ENCODE data around the gene TRIM24.
"Not testable (repeated sequence)": the region's sequence is repeated elsewhere in the genome, so short reads cannot be mapped to it uniquely, and the experiment has no call there.

The TRIM24 gene

DNA sequence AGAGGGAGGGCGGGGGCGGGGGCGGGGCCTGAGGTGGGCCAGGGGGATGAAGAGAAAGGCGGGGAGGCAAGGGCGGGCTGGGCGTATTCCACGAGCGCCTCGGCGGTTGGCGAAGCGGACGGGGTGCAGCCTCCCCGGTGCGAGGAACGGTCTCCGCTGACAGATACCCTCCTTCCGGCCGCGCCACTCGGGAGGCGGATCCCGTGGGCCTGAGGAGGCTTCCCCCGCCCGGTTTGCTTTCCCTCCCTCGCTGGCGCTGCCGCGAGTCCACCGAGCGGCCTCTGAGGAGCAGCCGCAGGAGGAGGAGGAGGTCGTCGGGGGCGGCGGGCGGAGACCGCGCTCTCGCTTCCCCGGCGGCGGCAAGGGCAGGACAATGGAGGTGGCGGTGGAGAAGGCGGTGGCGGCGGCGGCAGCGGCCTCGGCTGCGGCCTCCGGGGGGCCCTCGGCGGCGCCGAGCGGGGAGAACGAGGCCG lies at the start of gene TRIM24:
Gene TRIM24 (plus strand): TSS at position 84 of the 473 bp plus-strand sequence. CDS start 290 bp downstream, at position 374.
- no peak for DNase-seq (ENCODE audit: low read depth)

DNA sequence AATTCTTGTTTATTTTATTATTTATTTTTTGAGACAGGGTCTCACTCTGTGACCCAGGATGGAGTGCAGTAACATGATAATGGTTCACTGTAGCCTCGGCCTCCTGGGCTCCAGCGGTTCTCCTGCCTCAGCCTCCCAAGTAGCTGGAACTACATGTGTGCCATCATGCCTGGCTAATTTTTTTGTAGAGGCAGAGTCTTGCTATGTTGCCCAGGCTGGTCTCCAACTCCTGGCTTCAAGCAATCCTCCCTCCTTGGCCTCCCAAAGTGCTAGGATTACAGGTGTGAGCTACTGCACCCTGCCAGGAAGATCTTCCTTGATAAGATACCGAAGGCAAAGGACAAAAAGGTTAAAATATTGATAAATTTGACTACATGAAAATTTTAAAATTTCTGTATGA lies 48.0 kb upstream of the TRIM24 start:
- DNase-seq (ENCODE audit: low read depth) = not testable (repeated sequence)

DNA sequence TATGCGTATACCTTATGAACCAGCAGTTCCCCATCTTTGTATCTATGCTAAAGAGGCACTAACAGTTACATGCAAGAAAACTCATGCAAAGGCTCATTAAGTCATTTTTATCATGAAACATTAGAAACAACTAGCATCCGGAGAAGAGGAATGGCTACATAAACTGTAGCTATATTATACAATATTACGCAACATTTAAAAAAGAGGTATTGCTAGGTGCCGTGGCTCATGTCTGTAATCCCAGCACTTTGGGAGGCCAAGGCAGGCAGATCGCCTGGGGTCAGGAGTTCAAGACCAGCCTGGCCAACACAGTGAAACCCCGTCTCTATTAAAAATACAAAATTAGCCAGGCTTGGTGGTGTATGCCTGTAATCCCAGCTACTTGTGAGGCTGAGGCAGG lies 47.1 kb upstream of the TRIM24 start:
- DNase-seq (ENCODE audit: low read depth) = not testable (repeated sequence)

DNA sequence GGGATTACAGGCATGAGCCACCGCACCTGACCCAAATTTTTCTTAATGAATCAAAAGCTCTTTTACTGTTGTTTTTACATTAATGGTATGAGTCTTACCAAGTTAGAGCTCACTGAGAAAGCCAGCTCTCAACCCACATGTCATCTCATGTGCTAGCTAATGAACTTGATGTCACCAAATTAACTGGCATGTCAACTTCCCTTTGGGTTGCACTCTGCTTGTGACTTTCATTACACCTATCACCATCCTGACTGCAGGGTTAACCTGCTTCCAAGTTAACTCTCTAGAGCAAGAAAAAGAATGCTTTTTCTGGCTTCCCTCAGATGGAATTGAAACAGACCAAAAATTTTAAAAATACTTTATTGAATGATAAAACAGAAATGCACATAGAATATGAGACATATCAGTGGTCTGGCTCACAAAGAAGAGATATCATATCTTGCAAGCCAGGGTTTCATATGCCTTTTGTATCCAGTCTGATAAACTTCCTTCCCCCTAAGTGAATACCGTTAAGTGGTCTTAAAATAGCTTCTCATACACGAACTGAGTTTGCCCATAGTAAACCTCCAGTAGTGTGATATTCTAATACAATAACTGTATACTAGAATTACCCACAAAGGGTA lies 42.9 kb upstream of the TRIM24 start:
- no peak for DNase-seq (ENCODE audit: low read depth)

DNA sequence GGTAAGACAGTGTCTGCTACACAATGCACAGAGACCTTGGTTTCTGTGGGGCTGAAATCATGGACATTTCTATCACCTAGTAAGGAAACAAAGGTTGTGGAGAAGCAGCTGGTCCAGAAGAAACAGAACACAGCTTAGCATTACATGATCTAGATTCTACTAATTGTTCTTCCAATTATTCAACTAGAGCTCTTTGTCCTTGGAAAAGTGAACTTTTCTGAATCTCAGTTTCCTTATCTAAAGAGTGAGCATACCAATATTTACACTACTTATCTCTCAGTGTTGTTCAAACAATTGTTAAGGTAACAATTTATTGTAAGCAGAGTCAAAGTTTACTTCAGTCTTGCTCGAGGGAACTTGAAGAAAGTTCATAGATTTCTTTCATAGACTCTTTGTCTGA lies 42.3 kb upstream of the TRIM24 start:
- DNase-seq (ENCODE audit: low read depth) = no peak

DNA sequence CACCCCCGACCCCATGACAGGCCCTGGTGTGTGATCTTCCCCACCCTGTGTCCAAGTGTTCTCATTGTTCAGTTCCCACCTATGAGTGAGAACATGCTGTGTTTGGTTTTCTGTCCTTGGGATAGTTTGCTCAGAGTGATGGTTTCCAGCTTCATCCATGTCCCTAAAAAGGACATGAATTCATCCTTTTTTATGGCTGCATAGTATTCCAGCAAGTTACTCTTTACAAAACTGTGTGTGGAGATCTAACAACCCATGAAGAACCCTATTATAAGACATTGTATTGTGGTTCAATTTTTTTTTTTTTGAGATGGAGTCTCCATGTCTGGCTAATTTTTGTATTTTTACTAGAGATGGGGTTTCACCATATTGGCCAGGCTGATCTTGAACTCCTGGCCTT lies 41.7 kb upstream of the TRIM24 start:
- not testable (repeated sequence) for DNase-seq (ENCODE audit: low read depth)

DNA sequence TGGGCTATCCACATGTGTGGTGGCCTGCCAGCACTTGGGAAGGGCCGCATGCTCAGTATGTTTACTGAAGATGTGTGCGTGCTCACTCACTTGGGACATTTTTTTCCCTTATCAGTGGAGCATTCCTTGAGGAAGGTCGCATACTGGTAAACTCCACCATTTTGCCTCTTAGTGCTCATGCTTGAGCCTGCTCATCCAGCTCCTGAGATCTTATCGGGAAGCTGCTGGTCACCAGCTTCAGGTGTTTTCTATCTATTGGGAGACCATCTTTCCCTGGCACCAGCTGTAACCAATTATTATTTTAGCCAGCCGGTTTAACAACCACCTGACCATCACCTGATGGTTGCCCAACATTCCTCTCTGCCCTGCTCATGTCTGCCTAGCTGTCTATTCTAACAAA lies 35.0 kb upstream of the TRIM24 start:
- no peak for DNase-seq (ENCODE audit: low read depth)

DNA sequence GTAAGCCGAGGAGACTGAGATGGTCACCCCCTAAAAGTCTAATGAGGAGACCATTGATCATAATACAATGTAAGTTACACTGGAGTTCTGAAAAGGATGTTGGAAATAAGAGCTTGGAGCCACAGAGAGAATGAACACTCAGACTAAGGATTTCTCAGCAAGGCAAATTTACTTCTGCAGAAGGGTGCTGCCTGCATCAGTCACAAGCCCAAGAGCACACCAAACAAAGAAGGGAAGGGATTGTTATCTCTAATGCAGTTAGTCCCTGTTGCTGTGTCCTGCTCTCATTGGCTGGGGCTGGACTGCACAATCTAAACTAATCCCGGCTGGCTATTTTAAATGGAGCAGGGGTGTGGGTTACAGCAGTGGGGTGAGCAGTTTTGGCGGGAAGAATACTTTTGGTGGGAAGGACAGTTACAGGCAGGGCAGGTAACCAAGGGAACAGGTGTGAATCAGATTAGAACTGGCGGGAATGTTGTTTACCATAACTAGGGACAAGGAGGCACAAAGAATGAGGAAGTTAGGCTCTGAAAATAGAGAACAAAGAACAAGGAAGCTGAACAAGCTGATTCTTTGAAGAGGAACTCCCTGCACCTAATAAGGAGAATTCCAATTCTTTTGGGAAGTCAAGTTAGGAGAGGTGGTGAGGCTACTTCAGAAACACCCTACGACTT lies 30.3 kb upstream of the TRIM24 start:
- DNase-seq (ENCODE audit: low read depth) = no peak

DNA sequence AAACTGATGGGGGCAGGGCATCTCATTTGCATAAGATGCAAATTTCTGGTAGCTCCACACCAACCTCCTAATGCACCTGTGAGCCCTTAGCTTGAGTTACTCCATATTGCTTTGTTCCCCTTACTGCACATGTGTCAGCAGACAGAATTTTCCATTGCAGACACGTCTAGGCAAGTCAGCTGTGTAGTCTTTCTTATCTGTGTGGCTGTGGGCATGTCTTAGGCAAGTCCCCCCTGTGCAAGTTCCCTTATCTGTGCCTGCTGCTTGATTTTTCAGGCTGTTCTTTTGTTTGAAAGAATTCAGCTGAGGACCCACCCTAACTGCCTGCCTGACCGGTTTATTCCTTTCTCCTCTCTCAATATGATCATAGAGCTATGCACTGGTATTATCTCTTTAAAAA lies 28.5 kb upstream of the TRIM24 start:
- DNase-seq (ENCODE audit: low read depth) = no peak

DNA sequence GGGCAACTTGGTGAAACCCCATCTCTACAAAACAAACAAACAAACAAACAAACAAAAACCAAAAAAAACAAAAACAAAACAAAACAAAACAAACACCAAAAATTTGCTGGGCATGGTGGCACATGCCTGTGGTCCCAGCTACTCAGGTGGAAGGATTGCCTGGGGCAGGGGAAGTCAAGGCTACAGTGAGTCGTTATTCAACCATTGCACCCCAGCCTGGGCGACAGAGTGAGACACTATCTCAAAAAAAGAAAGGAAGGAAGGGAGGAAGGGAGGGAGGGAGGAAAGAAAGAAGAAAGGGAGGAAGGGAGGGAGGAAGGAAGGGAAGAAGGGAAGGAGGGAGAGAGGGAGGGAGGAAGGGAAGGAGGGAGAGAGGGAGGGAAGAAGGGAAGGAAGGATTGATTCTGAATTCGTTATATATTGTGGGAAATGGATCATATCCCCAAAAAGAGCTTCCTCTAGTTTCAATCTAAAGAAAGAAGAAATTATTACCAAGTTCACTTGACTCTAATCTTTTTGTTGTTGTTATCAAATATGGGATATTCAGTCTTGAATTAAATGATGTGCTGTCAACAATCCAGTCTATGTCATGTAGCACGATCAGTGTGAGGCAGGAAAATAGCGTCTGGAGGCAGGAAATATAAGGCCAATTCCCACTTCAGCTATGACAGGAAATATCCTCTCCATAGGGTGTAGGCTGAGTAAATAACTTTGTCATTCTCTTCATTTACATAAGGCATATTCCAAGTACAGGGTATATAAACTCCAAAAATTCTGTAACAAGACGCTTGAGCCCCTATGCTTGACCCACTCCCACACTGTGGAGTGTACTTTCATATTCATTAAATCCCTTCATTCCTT lies 26.2 kb upstream of the TRIM24 start:
- DNase-seq (ENCODE audit: low read depth) = no peak

DNA sequence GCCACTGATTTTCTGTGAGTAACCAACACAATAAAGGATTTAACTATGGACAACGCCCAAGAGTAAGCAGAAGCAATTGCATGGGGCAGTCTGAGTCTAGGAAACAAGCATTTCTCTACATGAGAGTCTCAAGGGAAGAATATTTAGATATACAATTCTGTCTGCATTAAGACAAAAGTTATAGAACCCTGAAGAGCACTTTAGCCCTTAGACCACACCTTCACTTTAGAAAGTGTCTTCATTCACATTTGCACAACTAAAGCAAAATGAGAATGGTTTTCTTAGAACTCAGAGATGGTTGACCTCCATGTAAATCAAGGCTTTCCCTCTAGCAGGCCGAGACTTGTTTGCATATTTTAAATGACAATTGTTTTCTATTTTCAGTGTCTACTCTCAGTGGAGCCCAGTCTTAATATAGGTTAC lies 25.5 kb upstream of the TRIM24 start:
- DNase-seq (ENCODE audit: low read depth) = no peak

DNA sequence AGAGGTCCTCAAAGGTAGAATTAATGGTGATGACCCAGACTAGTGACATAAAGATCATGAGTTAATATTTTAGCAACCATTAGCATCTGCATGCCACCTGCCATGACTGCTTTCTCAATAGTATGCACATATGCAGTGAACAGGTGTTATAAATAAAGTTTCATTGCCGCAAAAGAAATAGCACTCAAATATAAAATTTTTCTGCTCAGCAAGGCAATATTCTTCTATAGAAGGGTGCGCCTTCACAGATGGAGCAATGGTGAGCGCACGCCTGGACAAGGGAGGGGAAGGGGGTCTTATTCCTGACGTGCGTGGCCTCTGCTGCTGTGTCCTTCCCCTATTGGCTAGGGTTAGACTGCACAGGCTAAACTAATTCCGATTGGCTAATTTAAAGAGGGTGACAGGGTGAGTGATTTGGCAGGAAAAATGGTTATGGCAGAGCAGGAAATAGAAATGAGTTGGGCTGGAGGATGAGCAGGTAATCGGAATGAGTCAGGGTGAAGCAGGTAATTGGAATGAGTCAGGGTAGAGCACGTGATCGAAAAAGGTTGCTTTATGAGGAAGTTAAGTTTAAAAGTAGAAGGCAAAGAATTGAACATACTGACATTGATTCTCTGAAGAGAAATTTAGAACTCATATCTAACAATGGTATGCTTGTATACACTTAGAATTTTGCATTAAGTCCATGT lies 24.7 kb upstream of the TRIM24 start:
- DNase-seq (ENCODE audit: low read depth) = no peak

DNA sequence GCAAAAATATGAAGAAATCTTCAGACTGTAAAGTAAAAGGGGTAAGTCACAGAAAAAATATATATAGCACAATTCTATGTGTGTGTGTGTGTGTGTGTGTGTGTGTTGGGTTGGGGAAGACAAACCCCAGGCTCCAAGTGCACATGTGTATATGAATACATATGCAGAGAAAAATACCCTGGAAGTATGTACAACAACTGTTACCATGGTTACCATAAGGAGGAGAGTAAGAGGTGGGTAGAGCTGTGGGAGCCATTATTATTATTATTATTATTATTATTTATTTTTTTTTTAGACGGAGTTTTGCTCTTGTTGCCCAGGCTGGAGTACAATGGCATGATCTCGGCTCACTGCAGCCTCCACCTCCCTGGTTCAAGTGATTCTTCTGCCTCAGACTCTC lies 23.7 kb upstream of the TRIM24 start:
- DNase-seq (ENCODE audit: low read depth) = no peak

DNA sequence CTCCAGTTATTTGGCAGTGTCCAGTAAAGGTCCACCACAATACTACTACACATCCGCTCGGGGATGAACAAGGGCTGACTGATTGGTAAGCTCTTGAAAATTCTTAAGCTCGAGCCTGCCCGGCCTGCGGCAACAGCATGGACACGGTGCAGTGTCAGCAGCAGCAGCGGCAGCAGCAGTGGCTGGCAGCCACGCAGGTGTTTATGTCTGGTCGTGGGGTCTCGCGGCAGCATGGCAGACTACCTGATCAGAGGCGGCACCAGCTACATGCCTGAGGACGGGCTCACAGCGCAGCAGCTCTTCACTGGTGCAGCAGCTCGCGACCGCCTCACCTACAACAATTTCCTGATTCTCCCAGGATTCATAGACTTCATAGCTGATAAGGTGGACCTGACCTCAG lies 19.6 kb upstream of the TRIM24 start:
- DNase-seq (ENCODE audit: low read depth) = no peak

DNA sequence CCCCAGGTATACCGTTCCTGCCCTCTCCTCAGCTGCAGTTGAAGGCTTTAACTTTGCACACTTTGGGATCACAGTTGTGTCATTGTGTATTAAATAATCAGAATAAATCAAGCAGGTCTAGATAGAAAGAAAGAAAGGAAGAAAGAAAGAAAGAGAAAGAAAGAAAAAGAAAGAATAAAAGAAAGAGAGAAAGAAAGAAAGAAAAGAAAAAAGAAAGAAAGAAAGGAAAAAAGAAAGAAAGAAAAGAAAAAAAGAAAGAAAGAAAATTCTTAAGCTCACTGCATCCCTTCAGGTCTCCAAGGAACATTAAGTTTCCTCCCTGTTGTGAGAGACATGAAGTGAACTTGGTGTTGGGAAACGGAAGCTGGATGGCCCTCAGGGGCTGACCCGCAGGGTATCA lies 17.2 kb upstream of the TRIM24 start:
- no peak for DNase-seq (ENCODE audit: low read depth)

DNA sequence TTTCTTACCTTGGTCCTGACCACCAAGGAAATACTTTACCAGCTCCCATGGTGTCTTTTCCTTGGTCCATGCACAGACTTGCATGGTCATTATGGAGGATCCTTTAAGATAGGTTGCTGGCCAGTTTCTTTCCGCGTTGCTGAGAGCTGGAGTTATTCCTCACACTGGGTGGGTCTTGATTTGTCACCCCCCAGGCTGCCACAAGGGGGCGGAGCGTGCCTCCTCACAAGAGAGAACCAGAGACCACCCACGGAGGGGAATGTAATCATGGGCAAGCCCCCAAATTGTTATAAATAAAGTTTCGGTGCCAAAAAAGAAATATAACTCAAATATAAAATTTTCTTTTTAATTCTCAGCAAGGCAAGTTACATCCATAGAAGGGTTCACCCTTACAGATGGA lies 10.5 kb upstream of the TRIM24 start:
- DNase-seq (ENCODE audit: low read depth) = no peak

DNA sequence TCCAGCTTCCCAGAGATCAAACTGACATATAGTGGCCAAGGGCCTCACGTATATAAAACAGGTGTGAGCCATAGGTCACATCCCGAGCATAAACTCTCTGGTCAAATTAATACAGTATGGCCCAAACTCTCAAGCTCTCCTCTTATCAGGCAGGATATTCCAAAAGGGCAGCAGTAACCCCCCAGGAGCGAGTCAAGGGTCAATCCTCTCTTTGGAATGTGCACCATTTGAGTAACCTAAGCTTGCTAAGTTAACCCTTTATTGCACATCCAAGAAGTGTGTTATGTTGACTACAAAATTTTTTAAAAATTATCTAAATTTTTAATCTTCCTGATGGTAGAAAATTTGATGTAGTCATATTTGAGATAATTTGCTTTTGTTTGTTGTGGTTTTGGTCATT lies 4.5 kb upstream of the TRIM24 start:
- DNase-seq (ENCODE audit: low read depth) = no peak

DNA sequence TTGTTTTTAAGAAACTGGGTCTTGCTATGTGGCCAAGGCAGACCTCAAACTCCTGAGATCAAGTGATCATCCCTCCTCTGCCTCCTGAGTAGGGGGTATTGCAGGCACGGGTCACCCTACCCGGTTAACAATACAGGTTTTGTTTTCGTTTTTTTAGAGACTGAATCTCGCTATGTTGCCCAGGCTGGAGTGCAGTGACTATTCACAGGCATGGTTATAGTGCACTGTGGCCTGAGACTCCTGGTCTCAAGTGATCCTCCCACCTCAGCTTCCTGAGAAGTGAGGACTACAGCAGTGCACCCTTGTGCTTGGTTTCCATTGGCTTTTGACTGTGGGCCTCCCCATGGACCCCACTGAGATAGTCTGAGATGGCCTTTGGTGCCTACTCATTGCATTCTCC lies 3.8 kb upstream of the TRIM24 start:
- DNase-seq (ENCODE audit: low read depth) = no peak

DNA sequence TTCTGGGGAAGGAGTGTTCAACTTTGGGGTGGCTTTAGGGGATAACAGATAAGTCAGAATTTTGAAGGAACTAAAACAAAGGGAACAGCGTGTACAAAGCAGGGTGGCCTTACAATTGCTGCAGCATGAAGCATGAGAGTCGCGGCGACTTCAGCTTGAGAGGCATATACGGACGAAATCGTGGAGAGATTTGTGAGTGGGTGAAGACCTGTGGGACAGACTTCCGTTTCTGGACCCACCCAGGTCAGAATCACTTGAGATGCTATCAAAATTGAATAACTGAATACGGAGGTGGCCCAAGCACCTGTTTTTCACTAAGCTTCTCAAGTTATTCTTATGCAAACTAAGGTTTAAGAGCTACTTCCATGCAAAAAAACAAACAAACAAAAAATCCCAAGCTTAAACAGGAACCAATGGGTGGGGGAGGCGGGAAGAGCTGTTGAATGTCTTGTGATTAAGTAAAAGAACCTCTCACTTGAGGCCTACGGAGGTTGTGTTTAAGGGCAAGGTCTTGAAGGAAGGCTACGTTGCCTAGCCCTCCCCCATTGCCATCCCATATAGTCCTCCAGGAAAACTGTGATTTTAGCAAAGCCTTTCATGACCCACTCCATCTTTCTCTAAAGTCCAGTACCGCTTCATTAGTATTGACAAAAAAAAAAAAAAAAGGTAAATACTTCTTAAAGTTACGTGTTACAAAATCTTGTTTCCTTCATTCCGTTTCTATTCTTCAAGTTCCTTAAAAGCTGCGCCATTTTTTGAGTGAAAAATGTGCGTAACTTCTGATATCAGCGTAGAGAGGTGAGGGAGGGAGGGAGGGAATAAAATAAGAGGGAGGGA lies 1.3 kb upstream of the TRIM24 start:
- no peak for DNase-seq (ENCODE audit: low read depth)

DNA sequence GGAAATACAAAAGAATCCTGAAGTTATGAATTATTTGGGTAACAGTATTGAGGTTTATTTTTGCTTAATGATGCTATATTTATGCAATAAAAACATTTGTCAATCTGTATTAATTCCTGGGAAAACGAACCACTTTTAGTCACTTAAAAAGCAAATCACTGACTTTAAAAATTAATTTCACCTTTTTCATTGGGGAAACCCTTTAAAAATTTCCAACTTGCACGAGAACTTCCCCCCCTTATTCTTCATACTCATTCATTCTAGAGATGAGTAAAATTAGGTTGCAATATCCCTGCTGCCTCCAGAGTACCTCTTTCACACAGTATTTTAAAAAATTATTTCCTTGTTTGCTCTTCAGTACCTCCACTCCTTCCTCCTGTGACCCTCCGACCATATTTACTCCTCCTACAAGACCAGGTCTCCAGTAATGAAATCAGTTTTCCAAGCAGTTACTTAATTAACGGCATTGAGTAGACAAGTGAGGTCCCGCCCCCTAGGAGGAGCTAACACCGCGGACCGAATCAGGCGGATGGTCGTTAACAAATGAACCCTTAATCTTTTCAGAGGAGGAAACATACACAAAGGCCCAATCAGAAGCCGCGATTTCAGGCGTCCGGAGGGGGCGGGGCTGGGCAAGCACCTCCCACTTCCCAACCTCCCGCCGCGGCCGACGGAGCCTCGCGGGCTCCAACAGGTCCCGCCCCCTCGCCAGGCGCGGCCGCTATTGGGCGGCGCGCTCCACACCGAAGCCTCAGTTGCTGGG lies 465 bp upstream of the TRIM24 start:
- peak; percentile 91 for DNase-seq (ENCODE audit: low read depth)
